GM23338 (cell line): Measurements from ENCODE around the gene RCOR3.

Experiments used
- CREB1 ChIP-seq: fragments of 250-450 bp; sonication (Bioruptor Pico); IDR thresholded peaks from 2 replicates; pipeline ENCODE4 v1.5.0; 2020; ENCODE audit warnings: low read depth, mild to moderate bottlenecking, moderate library complexity
- CTCF ChIP-seq, 2 experiments: fragments of 200-600 bp in 1 of 2; sonication (generic) in 1 of 2; conservative IDR thresholded peaks; 2 replicates each; pipeline versions ENCODE4 v1.5.1 to v1.6.1; 2016 to 2017; ENCODE audit warnings: antibody characterized with exemption in 2 of 2, low read depth in 2 of 2, mild to moderate bottlenecking in 2 of 2, moderate library complexity in 1 of 2
- ETS1 ChIP-seq: IDR thresholded peaks from 2 replicates; pipeline ENCODE4 v1.6.1; 2016; ENCODE audit warnings: antibody characterized with exemption
- EZH2 ChIP-seq: fragments of 200-600 bp; sonication (generic); IDR thresholded peaks from one replicate; pipeline ENCODE4 v1.8.0; 2017; ENCODE audit warnings: antibody characterized with exemption, mild to moderate bottlenecking, low read depth; ENCODE audit not compliant: unreplicated experiment
- EZH2phosphoT487 ChIP-seq: fragments of 200-600 bp; sonication (generic); IDR thresholded peaks from one replicate; pipeline ENCODE4 v1.8.1; 2018; ENCODE audit warnings: antibody characterized with exemption; ENCODE audit not compliant: unreplicated experiment
- JUNB ChIP-seq: IDR thresholded peaks from one replicate; pipeline ENCODE4 v1.6.1; 2016; ENCODE audit warnings: antibody characterized with exemption; ENCODE audit not compliant: unreplicated experiment
- POLR2AphosphoS5 ChIP-seq: IDR thresholded peaks from 2 replicates; pipeline ENCODE4 v1.6.1; 2016; ENCODE audit warnings: antibody characterized with exemption, low read depth
- REST ChIP-seq: IDR thresholded peaks from one replicate; pipeline ENCODE4 v1.6.1; 2018; ENCODE audit warnings: antibody characterized with exemption; ENCODE audit not compliant: unreplicated experiment
- STAT1 ChIP-seq: IDR thresholded peaks from one replicate; pipeline ENCODE4 v1.6.1; 2016; ENCODE audit warnings: antibody characterized with exemption; ENCODE audit not compliant: unreplicated experiment
- ZNF331 ChIP-seq: fragments of 250-450 bp; sonication (Bioruptor Pico); IDR thresholded peaks from 2 replicates; pipeline ENCODE4 v1.5.0; 2020; ENCODE audit warnings: low read depth, mild to moderate bottlenecking, moderate library complexity

- TF ChIP-seq CTCF (conservative IDR thresholded peaks at IDR 0.05; ENCODE audit: low read depth in 2 of 2) (no peak), POLR2AphosphoS5 (no peak), EZH2phosphoT487 (no peak), CREB1 (CRISPR knock-in tag) (no peak), EZH2 (no peak), ZNF331 (CRISPR knock-in tag) (no peak), STAT1 (no peak), ETS1 (no peak), JUNB (no peak), REST (no peak)
Observed at GRCh38 chr1:211328866-211329475, 69.8 kb downstream of the RCOR3 start.
